Measurements from ENCODE around the gene CTSE.

The CTSE gene

DNA sequence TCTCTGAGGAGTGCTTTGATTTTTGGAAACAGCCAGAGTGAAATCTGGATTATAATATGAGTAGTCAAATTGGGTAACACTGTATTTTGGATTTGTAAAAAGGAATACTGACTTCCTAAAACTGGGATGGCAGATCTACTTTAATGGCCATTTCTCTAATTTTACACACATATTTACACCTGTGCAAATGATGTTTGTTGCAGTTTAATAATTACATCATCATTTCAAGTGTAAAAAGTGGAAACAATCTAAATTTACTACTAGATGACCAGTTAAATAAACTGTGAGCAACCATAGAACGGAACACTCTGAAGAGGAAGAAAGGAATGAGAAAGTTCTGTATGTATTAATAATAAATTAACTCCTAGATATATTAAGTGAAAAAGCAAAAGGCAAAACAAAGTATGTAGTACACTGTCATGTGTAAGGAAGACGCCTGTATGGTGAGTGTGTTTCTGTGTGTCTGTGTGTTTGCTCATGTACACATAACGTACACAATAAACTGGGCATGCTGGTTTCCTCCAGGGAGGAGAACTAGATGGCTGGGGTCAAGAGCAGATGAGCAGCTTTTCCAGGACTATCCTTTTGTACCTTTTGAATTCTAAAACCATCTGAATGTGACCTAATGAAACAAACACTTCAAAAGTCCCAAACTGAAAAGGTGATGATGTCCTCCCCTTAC is 26.4 kb upstream of the CTSE start:
- DNase-seq (ENCODE audit: low read depth in 2 of 2): no peak

DNA sequence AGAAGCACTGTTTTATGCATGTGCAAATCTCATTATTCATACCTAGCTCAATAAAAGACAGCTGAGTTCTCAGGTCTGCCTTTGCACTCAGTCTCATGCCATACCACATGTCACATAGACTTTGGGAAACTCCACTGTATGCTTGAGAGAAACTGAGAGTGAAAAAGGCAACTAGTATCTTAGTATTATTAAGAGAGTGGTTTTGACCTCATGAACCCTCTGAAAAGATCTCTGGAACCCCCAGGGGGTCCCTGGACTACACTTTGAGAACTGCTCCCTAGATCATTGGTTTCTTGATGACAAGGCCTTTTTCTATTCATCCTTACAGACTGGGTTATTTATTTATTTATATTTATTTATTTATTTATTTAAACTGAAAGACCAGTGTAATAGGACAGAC is 25.6 kb upstream of the CTSE start:
- no peak for DNase-seq (ENCODE audit: low read depth in 2 of 2)

DNA sequence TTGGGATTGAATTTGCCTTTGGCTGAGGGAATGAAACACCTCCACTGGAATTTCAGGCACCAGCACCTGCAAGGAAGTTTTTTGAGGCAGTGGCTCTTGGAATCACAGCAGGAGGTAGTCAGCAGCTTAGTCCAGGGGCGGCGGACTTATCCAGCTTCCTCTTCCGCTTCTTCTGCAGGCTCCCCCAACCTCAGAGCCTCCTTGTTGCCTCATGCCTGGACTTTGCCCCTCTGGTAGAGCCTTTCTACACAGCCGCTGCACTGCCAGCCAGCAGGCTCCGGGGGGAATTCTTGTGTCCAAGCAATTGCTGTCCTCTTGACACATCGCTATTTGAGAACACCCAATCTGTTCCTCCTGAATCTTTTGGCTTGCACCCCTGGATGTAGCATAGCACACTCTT is 24.9 kb upstream of the CTSE start:
- no peak for DNase-seq (ENCODE audit: low read depth in 2 of 2)

DNA sequence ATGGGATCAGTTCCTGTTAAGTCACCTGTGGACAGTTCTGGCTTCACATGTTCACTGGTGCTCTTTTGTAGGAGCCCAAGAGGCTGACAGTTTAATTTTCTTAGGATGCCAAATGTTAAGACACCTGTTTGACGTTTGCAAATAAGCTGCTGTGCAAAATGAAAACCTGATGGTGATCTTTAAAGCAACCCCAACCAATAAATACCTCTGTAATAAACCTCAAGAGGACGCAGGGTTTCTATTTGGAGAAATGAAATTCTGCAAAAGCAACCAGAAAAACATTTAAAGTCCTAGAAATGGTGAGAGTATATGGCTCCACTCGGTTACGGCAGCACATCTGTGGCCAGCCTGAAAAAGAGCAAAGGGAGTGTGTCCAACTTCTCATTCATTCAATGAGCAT is 23.6 kb upstream of the CTSE start:
- DNase-seq (ENCODE audit: low read depth in 2 of 2): no peak

GRCh38 chr1:206041640-206042039 is 17.9 kb upstream of the CTSE start:
- no peak for DNase-seq (ENCODE audit: low read depth in 2 of 2)

DNA sequence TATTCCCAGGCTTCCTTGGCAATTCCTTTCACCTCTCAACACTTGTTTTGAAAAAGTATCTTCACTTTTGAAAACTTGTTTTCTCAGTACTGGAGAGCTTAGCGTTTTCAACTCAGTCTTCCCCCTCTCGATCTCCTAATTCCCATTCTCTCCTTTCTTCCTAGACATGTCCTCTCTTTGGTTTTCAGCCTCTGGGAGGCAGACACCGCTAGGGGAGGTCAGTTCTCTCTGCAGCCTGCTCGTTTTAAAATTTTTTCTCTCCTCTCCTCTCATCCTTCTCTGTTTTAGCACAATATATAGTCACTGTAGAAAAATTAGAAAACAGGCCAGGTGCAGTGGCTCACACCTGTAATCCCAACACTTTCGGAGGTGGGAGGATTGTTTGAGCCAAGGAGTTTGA is 16.6 kb upstream of the CTSE start:
- no peak for DNase-seq (ENCODE audit: low read depth in 2 of 2)

GRCh38 chr1:206039046-206039973 is 15.6 kb upstream of the CTSE start:
- no peak for DNase-seq (ENCODE audit: low read depth in 2 of 2)

DNA sequence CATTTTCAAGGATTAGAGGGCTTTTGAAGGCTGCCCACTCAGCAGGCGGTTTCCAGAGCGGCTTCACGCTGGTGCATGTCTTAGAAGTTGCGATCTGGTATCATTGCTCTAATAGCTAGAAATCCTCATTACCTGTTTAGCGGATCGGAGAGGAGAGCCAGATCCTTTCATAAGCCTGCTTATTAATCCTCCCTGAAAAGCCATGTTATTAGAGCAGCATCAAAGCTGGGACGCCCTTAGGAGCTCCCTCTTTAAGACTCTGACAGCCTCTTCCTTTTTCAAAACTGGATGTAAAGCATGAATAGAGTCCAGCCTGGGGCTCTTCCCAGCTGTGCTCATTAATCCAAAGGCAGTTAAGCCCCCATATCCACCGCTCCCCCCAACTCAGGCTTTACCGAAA is 13.9 kb upstream of the CTSE start:
- DNase-seq (ENCODE audit: low read depth in 2 of 2): no peak

- DNase-seq (ENCODE audit: low read depth in 2 of 2): no peak
Observed at GRCh38 chr1:206036663-206037455, 13.2 kb upstream of the CTSE start.

- DNase-seq (ENCODE audit: low read depth in 2 of 2): no peak
Observed at GRCh38 chr1:206035027-206035426, 11.3 kb upstream of the CTSE start.

DNA sequence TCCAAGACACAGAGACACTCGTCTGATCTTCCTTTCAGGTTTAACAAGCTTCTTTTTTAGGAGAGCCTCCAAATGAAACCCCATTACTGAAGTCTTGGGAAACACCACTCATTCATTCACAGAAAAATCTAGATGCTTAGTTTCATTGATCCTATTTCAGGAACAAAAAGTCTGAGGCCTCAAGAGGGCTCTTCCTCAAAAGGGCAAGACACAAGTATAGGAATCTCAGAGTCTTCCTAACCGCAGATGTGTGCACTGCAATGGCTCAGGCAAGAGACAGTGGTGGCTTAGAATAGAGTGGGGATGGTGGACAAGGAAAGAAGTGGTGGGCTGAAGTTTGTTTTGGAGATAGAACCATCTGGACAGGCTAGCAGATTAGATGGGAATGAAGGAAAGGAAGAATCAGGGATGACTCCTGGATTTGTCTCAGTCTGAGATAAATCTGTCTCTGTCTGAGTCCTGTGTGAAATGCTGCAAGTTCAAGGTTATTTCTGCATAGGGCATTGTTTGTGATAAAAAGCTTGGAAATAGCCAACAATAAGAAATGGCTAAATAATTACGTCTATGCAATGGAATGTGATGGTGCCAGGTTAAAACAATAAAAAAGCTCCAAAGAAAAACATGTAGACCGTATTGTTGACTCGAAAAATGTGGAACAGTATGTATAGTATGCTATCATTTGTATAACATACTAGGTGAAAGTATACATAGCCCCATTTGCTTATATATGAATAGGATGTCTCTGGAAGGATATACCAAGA is 8.9 kb upstream of the CTSE start:
- no peak for DNase-seq (ENCODE audit: low read depth in 2 of 2)

GRCh38 chr1:206030714-206031113 is 7.0 kb upstream of the CTSE start:
- peak; percentile 40 to 51 for DNase-seq (ENCODE audit: low read depth in 2 of 2)

DNA sequence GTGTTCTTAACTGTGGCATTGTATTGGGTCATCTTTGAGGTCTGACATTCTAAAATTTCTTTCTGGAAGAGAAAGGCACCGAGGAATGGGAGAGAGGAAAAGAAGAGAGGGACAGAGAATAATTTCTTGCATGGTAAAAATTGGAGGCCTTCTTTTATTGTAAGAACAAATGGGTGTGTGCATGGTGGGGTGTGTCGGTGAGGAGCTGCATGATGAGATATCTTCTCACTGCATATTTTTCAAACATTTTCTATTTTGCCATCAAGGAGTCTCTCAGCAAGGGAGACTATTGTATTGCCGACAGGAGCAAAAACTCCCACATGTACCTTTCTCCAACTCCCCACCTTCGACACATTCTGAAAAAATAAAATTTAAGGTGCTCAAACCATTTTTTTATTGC is 6.5 kb upstream of the CTSE start:
- DNase-seq (ENCODE audit: low read depth in 2 of 2): no peak

GRCh38 chr1:206029484-206029883 is 5.8 kb upstream of the CTSE start:
- no peak for DNase-seq (ENCODE audit: low read depth in 2 of 2)

DNA sequence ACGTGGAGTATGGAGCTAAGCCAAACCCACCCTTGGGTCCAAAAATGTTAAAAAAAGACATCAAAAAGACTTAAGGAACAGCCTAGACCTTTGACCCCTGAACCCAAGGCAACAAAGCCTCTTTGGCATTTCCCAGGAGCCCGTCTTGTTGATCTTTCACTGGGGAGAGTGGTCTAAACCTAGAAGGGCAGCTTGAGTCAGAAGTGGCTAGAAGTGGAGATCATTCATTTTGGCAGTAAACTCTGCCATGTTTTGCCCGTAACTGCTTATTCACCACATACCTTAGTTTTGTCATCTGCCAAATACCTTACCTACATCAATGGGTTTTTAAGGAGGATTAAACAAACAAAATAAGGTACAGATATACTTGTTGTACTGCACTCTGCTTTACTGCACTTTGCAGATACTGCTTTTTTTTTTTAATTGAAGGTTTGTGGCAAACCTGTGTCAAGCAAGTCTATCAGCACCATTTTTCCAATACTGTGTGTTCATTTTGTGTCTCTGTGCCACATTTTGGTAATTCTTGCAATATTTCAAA is 1.7 kb upstream of the CTSE start:
- no peak for DNase-seq (ENCODE audit: low read depth in 2 of 2)

- no peak for DNase-seq (ENCODE audit: low read depth in 2 of 2)
Observed at GRCh38 chr1:206022766-206023165, 929 bp downstream of the CTSE start.

- no peak for DNase-seq (ENCODE audit: low read depth in 2 of 2)
Observed at GRCh38 chr1:206021626-206022365, 1.9 kb downstream of the CTSE start.

- DNase-seq (ENCODE audit: low read depth in 2 of 2): no peak
Observed at GRCh38 chr1:206021008-206021625, 2.6 kb downstream of the CTSE start.

DNA sequence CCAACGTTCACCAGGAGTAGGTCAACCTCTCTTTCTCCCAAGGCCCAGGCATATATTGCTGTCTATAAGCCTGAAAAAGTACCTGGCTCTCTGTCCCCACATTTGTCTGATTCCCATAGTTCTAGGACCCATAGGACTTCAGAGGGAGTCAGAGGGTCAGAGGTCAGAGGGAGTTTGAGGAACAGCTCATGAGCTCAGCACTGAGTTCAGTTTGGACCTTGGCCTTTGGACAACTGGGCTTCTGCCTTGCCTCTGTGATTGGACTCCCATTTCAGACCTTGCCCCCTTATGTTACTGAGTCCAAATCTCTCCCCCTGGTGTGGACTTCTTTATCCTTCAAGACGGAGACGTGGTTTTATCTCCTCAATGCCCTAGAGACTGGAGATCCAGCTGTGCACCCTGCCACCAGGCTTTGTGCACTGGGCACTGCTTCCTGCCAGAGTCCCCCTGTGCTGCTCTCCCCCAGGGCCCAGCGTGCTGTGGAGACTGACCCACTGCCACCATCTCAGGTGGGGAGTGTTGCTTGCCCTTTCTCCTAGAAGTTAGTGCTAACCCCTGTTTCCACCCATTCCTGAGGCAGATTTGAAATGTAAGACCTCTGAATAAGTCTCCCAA is 3.2 kb downstream of the CTSE start:
- no peak for DNase-seq (ENCODE audit: low read depth in 2 of 2)

- no peak for DNase-seq (ENCODE audit: low read depth in 2 of 2)
Observed at GRCh38 chr1:206015071-206015470, 8.6 kb downstream of the CTSE start.
